Neural cell (in vitro differentiated cells): ENCODE data around the gene ZNF200. TPM values are rescaled to one million over a fixed set of nuclear protein-coding genes. Genes with fewer than 3 reads are reported as not detected.

Source experiments
- H2AFZ ChIP-seq: fragments of 200-600, 300-800 bp; sonication (generic), shearing (Covaris generic); 2 replicates; pipeline ENCODE4 v1.6.0; 2014; ENCODE audit warnings: low read depth, mild to moderate bottlenecking, antibody characterized with exemption, low read length, moderate library complexity
- H3F3A ChIP-seq: fragments of 200-600 bp; shearing (Covaris generic); 2 replicates; pipeline ENCODE4 v1.6.1; 2016; ENCODE audit warnings: mild to moderate bottlenecking, moderate library complexity, mixed read lengths, antibody characterized with exemption, low read length; ENCODE audit not compliant: insufficient read depth, poor library complexity, severe bottlenecking
- H3K27ac ChIP-seq: fragments of 200-600, 300-800 bp; sonication (generic), shearing (Covaris generic); 2 replicates; pipeline ENCODE4 v1.5.1; 2014; ENCODE audit warnings: mild to moderate bottlenecking, low read length, moderate library complexity
- H3K27me3 ChIP-seq: fragments of 300-800, 200-600 bp; sonication (generic), shearing (Covaris generic); 2 replicates; pipeline ENCODE4 v1.6.0; 2014; ENCODE audit warnings: mild to moderate bottlenecking, low read depth, low read length, moderate library complexity; ENCODE audit not compliant: insufficient read depth
- H3K36me3 ChIP-seq: fragments of 300-800, 200-600 bp; sonication (generic), shearing (Covaris generic); 2 replicates; pipeline ENCODE4 v1.5.1; 2014; ENCODE audit warnings: mild to moderate bottlenecking, antibody characterized with exemption, low read length, moderate library complexity; ENCODE audit not compliant: insufficient read depth
- H3K4me2 ChIP-seq: fragments of 300-800, 200-600 bp; sonication (generic), shearing (Covaris generic); 2 replicates; pipeline ENCODE4 v1.6.0; 2014; ENCODE audit warnings: mild to moderate bottlenecking, low read length
- H3K4me3 ChIP-seq: fragments of 300-800, 200-600 bp; sonication (generic), shearing (Covaris generic); 2 replicates; pipeline ENCODE4 v1.5.1; 2014; ENCODE audit warnings: mild to moderate bottlenecking, low read length, moderate library complexity
- H3K79me2 ChIP-seq: fragments of 200-600 bp; shearing (Covaris generic); replicated peaks from 2 replicates; pipeline ENCODE4 v1.6.0; 2014; ENCODE audit warnings: mild to moderate bottlenecking, low read length, moderate library complexity; ENCODE audit not compliant: insufficient read depth
- H3K9ac ChIP-seq: fragments of 300-800, 200-600 bp; sonication (generic), shearing (Covaris generic); 2 replicates; pipeline ENCODE4 v1.6.1; 2016; ENCODE audit warnings: mild to moderate bottlenecking, low read length, mixed read lengths
- H3K9me2 ChIP-seq: fragments of 200-600 bp; shearing (Covaris generic); 2 replicates; pipeline ENCODE4 v1.6.1; 2016; ENCODE audit warnings: mild to moderate bottlenecking, low read length, mixed read lengths; ENCODE audit not compliant: insufficient read depth
- H3K9me3 ChIP-seq: fragments of 200-600, 300-800 bp; sonication (generic), shearing (Covaris generic); 2 replicates; pipeline ENCODE4 v1.6.1; 2016; ENCODE audit warnings: mild to moderate bottlenecking, mixed run types, low read length, moderate library complexity, mixed read lengths
- H4K20me1 ChIP-seq: fragments of 200-600 bp; shearing (Covaris generic); 2 replicates; pipeline ENCODE4 v1.6.1; 2016; ENCODE audit warnings: mild to moderate bottlenecking, mixed run types; ENCODE audit not compliant: insufficient read depth
- EP300 ChIP-seq: fragments of 450-650 bp; conservative IDR thresholded peaks from 2 replicates; pipeline ENCODE4 v1.6.1; 2014; ENCODE audit warnings: antibody characterized with exemption, mild to moderate bottlenecking, moderate library complexity; ENCODE audit not compliant: poor library complexity, severe bottlenecking
- EZH2 ChIP-seq: fragments of 200-600, 300-800 bp; shearing (Covaris generic), sonication (generic); IDR thresholded peaks from 2 replicates; pipeline ENCODE4 v1.6.1; 2014; ENCODE audit warnings: antibody characterized with exemption, low read length, borderline replicate concordance, mild to moderate bottlenecking; ENCODE audit not compliant: insufficient read depth, poor library complexity, severe bottlenecking
- MXI1 ChIP-seq: fragments of 450-650 bp; conservative IDR thresholded peaks from 2 replicates; pipeline ENCODE4 v1.6.1; 2014; ENCODE audit warnings: antibody characterized with exemption, mild to moderate bottlenecking; ENCODE audit not compliant: poor library complexity, severe bottlenecking
- POLR2AphosphoS5 ChIP-seq: IDR thresholded peaks from 2 replicates; pipeline ENCODE4 v1.6.1; 2012
- RAD21 ChIP-seq: fragments of 450-650 bp; conservative IDR thresholded peaks from 2 replicates; pipeline ENCODE4 v1.6.1; 2014; ENCODE audit warnings: antibody characterized with exemption, mild to moderate bottlenecking, moderate library complexity
- SMC3 ChIP-seq: fragments of 450-650 bp; conservative IDR thresholded peaks from 2 replicates; pipeline ENCODE4 v1.6.1; 2014; ENCODE audit warnings: antibody characterized with exemption, mild to moderate bottlenecking, moderate library complexity; ENCODE audit not compliant: poor library complexity
- TAF1 ChIP-seq: IDR thresholded peaks from 2 replicates; pipeline ENCODE4 v1.6.1; 2012; ENCODE audit warnings: low read depth
- polyA plus RNA-seq: library from polyadenylated mRNA; depleted of rRNA; stranded (reverse); fragments of >200 nt; gene quantifications from 2 replicates; pipeline ENCODE4 v1.2.3, GENCODE V29; 2014
- TF ChIP-seq, protein P1 (sequence below): fragments of 450-650 bp; IDR thresholded peaks from 2 replicates; pipeline ENCODE4 v1.5.1; 2014; ENCODE audit warnings: antibody characterized with exemption, mild to moderate bottlenecking, moderate library complexity; ENCODE audit not compliant: poor library complexity, severe bottlenecking
- TF ChIP-seq, protein P2 (sequence below): IDR thresholded peaks from 2 replicates; pipeline ENCODE4 v1.6.1; 2012; ENCODE audit warnings: borderline replicate concordance

ZNF200 gene
- polyA plus RNA-seq, 1 donor from 2014 or later, result 20.8 TPM

DNA sequence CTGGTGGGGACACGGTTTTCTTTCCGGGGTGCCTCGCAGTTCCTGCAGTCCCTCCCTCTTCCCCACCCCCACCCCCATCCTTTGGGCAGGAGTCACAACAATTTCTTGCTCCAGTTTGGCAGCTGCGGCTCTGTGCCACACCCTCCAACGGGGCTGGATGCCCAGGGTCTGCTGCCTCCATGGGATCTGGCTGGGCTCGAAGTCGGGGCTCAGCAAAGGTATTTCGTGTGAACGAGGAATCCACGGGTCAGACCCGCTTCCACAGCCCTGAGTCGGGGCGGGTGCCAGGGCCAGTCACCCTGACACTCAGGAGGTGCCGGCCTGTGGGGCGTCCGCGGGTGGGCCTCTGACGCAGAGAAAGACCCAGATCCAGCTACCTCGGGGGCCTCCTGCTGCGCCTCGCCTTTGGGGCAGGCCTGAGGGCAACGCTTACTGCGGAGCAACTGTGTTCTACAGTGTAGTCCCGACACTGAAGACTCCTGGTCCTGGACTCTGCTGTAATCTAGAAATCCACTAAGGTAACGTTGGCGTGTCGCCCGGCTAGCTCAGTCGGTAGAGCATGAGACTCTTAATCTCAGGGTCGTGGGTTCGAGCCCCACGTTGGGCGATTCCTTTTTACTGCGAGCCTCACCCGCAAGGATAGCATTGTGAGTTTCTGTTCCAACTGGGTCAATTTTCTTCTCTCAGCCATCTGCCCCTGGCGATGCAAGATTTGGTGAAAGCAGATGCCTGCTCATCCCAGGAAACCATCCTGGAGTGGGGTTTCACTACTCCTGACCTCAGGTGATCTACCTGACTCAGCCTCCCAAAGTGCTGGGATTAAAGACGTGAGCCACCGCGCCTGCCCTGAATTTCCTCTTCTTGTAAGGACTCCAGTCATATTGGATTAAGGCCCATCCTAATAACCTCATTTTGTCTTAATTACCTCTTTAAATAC is 59.5 kb downstream of the ZNF200 start:
- no peak overlapping the region for H3K4me2 ChIP-seq
- H3K9me3 ChIP-seq, result no peaks in the 10 kb centered on the region
- no peaks in the 10 kb centered on the region for H3K36me3 ChIP-seq
- H2AFZ ChIP-seq, result no peak overlapping the region
- H3K27me3 ChIP-seq, result peaks cover 96% of the 10 kb centered on the region
- no peak overlapping the region for H3K4me3 ChIP-seq
- H3K79me2 ChIP-seq, result no peaks in the 10 kb centered on the region
- TF ChIP-seq RAD21 (no peak), MXI1 (no peak), POLR2AphosphoS5 (no peak), TAF1 (no peak), EP300 (no peak), EZH2 (no peak), SMC3 (no peak)
- TF ChIP-seq, protein P1, sequence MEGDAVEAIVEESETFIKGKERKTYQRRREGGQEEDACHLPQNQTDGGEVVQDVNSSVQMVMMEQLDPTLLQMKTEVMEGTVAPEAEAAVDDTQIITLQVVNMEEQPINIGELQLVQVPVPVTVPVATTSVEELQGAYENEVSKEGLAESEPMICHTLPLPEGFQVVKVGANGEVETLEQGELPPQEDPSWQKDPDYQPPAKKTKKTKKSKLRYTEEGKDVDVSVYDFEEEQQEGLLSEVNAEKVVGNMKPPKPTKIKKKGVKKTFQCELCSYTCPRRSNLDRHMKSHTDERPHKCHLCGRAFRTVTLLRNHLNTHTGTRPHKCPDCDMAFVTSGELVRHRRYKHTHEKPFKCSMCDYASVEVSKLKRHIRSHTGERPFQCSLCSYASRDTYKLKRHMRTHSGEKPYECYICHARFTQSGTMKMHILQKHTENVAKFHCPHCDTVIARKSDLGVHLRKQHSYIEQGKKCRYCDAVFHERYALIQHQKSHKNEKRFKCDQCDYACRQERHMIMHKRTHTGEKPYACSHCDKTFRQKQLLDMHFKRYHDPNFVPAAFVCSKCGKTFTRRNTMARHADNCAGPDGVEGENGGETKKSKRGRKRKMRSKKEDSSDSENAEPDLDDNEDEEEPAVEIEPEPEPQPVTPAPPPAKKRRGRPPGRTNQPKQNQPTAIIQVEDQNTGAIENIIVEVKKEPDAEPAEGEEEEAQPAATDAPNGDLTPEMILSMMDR, result no peak
- TF ChIP-seq, protein P2, sequence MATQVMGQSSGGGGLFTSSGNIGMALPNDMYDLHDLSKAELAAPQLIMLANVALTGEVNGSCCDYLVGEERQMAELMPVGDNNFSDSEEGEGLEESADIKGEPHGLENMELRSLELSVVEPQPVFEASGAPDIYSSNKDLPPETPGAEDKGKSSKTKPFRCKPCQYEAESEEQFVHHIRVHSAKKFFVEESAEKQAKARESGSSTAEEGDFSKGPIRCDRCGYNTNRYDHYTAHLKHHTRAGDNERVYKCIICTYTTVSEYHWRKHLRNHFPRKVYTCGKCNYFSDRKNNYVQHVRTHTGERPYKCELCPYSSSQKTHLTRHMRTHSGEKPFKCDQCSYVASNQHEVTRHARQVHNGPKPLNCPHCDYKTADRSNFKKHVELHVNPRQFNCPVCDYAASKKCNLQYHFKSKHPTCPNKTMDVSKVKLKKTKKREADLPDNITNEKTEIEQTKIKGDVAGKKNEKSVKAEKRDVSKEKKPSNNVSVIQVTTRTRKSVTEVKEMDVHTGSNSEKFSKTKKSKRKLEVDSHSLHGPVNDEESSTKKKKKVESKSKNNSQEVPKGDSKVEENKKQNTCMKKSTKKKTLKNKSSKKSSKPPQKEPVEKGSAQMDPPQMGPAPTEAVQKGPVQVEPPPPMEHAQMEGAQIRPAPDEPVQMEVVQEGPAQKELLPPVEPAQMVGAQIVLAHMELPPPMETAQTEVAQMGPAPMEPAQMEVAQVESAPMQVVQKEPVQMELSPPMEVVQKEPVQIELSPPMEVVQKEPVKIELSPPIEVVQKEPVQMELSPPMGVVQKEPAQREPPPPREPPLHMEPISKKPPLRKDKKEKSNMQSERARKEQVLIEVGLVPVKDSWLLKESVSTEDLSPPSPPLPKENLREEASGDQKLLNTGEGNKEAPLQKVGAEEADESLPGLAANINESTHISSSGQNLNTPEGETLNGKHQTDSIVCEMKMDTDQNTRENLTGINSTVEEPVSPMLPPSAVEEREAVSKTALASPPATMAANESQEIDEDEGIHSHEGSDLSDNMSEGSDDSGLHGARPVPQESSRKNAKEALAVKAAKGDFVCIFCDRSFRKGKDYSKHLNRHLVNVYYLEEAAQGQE, result no peak
- no peaks in the 10 kb centered on the region for H3F3A ChIP-seq
- H3K9me2 ChIP-seq, result no peaks in the 10 kb centered on the region
- no peak overlapping the region for H3K9ac ChIP-seq
- no peak overlapping the region for H3K27ac ChIP-seq
- no peaks in the 10 kb centered on the region for H4K20me1 ChIP-seq

DNA sequence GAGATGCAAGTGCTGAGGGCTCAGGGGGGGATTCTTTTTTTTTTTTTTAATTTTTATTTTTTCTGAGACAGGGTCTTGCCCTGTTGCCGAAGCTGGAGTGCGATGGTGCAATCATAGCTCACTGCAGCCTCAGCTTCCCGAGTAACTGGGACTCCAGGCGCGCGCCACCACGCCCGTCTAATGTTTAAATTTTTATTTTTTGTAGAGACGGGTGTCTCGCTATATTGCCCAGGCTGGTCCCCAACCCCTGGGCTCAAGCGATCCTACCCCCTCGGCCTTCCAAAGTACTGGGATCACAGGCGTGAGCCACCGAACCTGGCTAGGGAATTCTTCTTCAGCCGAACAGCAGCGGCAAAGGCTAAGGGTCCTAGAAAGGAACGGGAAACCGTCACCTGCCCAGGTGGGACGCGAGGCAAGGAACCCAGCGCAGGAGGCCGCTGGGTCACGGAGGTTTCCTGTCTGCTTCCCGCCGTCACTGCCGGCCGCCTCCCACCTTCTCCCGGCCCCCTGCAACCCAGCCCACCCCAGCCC is 60.3 kb downstream of the ZNF200 start:
- no peak overlapping the region for H3K9ac ChIP-seq
- H3K4me2 ChIP-seq, result no peak overlapping the region
- H4K20me1 ChIP-seq, result no peaks in the 10 kb centered on the region
- TF ChIP-seq EP300 (no peak), SMC3 (no peak), MXI1 (no peak), RAD21 (no peak)
- TF ChIP-seq, protein P1, result no peak
- no peaks in the 10 kb centered on the region for H3F3A ChIP-seq
- H3K4me3 ChIP-seq, result no peak overlapping the region
- H3K36me3 ChIP-seq, result no peaks in the 10 kb centered on the region
- no peak overlapping the region for H3K27ac ChIP-seq
- no peaks in the 10 kb centered on the region for H3K9me2 ChIP-seq
- H3K79me2 ChIP-seq, result no peaks in the 10 kb centered on the region
- H3K27me3 ChIP-seq, result peaks cover 96% of the 10 kb centered on the region
- H3K9me3 ChIP-seq, result no peaks in the 10 kb centered on the region
- H2AFZ ChIP-seq, result no peak overlapping the region
